DND-41 (cell line): ENCODE data around the gene ZNF20.

ENCODE experiments used
- CTCF ChIP-seq: IDR thresholded peaks from 2 replicates; pipeline ENCODE4 v1.5.1; 2012; ENCODE audit warnings: borderline replicate concordance, low read length, moderate library complexity, mild to moderate bottlenecking; ENCODE audit not compliant: poor library complexity, severe bottlenecking; ENCODE audit errors: extremely low read depth
- EZH2 ChIP-seq: IDR thresholded peaks from 3 replicates; pipeline ENCODE4 v1.6.1; 2012; ENCODE audit warnings: borderline replicate concordance, low read depth, mild to moderate bottlenecking, moderate library complexity, low read length, inconsistent platforms; ENCODE audit not compliant: severe bottlenecking

GRCh38 chr19:12140545-12141404, 625 bp upstream of the ZNF20 start:
- TF ChIP-seq CTCF (peak; percentile 98), EZH2 (no peak)
